NCI-H1105 (cell line): ENCODE data around the gene EED.

Source experiments
- DNase-seq: peaks from one replicate; lab custom pipeline; 2025; lab: John Stamatoyannopoulos, UW

EED gene, protein sequence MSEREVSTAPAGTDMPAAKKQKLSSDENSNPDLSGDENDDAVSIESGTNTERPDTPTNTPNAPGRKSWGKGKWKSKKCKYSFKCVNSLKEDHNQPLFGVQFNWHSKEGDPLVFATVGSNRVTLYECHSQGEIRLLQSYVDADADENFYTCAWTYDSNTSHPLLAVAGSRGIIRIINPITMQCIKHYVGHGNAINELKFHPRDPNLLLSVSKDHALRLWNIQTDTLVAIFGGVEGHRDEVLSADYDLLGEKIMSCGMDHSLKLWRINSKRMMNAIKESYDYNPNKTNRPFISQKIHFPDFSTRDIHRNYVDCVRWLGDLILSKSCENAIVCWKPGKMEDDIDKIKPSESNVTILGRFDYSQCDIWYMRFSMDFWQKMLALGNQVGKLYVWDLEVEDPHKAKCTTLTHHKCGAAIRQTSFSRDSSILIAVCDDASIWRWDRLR

DNA sequence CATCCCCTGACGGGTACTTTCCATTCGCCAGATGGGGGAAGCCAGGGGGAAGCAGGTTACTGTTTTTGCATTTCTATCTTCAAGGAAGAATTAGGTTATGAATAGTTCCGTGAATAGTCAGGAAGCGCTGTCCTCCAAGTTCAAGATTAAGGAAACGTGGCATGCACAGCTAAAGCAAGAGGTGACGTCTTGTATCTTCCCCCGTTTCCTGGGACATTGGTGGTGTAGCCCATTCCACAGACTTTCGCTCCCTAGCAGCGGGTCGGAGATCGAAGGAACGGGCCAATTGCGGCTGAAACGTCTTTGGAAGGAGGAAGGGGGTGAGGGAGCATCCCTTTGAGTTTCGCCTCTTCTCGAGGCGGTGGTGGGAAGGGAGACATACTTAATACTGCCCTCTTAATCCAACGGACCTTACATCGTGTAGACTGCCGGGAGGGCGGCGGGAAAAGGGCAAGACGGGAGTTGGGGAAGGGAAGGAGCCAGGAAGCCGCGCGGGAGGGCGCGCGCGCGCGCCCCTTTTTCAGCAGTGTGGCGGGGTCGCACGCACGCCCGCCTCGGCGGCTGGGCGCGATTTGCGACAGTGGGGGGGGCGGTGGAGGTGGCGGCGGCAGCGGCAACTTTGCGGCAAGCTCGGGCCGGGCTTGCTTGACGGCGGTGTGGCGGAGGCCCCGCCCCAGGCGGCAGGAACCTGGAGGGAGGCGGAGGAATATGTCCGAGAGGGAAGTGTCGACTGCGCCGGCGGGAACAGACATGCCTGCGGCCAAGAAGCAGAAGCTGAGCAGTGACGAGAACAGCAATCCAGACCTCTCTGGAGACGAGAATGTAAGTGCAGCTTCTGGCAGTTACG is at the start of gene EED:
Gene EED (plus strand): TSS at position 232 of the 847 bp plus-strand sequence. CDS start 477 bp downstream, at position 709.
- DNase-seq, result peak; percentile 96

DNA sequence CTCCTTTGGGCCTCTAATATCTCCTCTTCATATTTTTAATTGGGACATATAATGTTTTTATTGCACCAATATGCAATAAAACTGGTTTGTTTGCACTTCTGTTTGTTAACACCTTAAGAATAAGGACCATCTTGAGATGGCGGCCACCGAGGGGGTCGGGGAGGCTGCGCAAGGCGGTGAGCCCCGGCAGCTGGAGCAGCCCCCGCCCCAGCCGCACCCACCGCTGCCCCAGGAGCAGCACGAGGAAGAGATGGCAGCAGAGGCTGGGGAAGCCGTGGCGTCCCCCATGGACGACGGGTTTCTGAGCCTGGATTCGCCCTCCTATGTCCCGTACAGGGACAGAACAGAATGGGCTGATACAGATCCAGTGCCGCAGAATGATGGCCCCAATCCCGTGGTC is 49.6 kb upstream of the EED start:
- DNase-seq, result no peak

DNA sequence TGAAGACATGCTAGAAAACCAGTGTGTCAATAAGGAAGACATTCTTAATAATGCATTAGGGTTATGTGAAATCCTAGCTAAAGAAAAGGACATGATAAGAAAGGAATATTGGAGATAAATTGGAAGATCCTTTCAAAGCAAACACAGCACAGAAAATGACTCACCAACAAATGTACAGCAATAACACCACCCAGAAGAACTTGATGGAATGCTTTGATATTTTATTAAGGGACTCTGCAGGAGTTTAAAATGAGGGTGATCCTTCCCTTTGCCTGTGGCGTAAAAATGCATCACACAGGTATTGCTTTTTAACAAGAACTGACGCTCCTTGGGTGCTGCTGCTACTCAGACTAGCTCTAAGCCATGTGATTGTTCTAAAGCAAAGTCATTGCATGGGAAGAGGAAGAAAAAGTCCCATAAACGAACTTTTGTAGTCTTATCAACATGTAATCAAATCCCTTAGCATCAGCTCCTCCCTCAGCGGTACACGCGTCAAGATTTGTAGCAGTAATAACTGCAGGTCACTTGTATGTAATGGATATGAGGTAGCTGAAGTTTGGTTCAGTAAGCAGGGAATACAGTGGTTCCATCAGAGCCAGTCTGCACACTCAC is 48.4 kb upstream of the EED start:
- no peak for DNase-seq

DNA sequence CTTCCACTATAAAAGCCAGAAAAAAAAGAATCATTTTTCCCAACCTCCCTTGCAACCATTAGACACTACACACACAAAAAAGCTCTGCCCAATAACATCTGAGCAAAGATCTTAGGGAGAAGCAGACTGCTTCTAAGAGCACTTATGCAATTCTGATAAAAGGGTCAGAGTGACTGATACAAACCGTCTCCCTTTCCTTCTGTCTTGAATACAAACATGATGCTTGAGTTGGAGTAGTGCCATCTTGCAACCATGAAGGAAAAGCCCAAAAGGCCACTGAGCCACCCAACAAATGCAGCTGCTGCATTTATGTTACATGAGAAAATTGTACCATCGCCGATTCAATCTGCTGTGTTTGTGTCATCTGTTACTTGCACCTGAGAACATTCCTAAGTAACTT is 47.6 kb upstream of the EED start:
- no peak for DNase-seq

DNA sequence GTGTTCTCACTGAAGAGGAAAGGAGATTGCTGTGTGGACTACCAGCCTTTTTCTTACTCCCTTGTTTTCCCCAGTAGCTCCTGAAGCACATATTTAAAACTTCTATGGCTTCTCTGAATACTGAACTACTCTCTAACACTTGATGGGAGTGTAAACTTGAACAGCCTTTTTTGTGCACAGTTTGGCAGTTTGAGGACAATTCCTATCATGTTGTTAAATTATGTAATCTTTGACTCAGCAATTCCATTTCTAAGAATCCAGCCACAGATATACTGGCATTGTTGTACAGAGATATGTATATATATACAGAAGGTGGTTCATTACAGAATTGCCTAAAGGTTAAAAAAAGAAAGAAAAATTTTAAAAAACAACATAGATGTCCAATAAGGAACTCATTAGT is 47.1 kb upstream of the EED start:
- no peak for DNase-seq

DNA sequence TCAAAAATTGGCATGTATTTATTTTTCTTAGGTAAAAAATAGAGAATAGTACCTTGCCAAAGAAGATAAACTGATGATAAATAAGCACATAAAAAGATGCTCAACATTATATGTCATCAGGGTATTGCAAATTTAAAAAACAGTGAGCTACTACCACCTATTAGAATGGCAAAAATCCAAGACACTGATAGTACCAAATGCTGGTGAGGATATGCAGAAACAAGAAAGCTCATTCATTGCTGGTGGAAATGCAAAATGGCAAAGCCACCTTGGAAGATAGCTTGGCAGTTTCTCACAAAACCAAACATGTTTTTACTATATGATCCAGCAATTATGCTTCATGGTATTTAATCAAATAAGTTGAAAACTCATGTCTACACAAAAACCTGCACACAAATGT is 46.4 kb upstream of the EED start:
- DNase-seq, result no peak

DNA sequence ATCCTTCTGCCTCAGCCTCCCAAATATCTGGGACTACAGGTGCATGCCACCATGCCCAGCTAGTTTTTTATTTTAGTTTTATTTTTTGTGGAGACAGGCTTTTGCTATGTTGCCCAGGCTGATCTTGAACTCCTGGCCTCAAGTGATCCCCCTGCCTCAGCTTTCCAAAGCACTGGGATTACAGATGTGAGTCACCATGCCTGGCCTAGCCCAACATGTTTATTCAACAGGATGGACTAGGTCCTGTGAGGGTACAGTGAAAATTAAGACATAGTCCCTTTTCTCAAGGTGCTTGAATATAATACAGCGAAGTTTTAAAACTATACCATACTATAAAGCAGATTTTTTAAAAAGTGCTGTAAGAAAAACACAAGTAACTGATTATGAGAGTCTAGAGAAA is 45.2 kb upstream of the EED start:
- no peak for DNase-seq

DNA sequence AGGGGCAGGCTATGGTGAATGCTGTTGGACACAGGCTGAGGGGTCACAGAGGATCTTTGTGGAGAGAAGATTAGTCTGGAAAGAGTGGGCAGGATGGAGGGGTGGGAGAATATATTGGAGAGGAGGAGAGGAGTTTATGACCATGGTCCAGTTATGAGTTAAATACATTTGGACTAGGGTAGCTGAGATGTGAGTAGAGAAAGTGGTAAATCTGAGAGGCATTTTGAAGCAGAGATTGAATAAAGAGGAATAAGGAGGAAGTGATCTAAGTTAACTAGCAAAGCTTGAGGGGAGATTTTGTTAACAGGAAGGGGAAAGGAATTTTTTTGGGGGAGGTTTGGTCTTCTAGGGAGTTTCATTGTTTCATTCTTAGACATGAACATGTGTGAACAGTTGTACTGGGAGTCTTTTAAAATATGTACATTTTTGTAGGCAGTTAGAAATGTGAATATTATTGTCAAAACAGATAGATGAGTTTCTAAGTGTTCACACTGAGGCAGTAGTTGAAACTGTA is 43.1 kb upstream of the EED start:
- DNase-seq, result no peak

DNA sequence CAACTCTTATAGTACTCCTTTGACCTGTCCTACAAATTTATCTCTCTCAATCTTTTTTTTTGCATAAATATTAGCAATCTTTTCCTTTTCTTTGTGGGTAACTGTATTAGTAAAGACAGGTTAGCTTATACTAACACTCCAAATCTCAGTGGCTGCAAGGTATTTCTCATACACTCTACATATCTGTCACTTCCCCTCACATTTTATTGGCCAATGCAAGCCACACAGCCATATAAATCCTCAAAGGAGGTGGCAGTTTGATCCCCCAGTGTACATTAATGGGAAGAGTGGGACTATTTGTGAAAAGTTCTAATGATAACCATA is 42.6 kb upstream of the EED start:
- DNase-seq, result no peak

DNA sequence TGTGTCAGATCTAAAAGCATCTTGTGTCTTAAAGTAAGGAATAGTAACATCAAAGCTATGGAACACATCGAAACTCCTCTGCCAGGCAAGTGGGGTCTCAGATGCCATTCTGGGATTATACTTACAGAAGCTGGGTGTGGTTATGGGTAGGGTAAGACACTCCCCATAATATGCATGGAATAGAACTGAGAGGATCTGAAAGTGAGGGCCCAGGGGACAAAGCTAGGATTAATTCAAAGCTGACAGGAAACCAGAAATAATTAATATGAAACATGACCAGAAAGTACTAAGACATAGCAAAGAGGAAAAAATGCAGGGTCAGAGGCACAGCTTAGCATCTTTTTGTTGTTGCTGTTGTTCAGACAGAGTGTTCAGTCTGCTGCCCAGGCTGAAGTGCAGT is 40.2 kb upstream of the EED start:
- no peak for DNase-seq

DNA sequence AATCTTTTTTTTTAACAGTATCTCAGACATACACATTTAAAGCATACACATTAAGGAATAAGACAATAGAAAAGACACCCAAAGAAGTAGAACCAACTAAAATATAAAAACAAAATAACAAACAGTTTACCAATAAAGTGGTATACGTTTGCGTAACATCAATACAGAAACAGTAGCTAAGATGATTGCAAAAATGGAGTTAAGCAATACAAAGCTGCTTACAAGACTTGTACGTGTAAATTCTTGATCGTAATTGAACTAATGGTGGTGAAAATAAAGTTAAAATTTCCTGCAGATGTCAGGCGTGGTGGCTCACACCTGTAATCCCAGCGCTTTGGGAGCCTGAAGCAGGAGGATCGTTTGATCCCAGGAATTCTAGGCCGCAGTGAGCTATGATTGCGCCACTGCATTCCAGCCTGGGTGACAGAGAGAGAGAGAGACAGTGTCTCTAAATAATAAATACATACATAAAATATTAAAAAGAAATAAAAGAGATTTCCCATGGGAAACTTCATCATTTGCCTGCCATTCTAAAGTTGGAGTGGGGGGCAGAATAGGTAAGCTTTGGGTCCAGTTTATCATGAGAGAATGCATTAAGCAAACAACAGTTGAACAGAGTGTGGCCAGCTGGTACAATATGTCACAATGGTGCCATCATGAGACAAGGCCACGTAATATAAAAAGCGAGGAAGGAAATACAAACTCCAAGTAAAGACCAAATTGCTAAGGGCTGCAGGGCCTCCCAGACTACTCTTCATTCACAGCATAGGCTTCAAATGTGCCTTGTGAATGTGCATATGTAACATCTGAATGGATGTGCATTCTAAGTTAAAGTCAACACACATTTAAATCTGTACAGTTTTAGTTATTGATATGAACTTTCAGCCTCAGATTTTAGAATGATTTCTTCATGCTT is 38.9 kb upstream of the EED start:
- DNase-seq, result no peak

DNA sequence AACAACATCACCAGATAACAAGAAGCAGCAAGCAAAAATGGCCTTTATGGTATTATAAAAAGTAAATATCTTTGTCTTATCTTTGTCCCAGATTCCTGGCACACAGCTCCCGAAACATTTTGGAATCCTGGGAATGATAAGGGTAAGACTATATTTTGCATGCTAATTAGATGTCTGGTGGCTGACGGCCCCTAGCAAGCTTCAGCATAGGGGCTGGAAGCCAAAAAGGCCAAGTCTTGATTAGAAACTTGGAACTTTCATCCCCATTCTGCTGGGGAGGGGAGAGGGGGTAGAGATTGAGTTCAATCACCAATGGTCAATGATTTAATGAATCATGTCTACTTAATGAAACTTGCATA is 38.2 kb upstream of the EED start:
- no peak for DNase-seq

DNA sequence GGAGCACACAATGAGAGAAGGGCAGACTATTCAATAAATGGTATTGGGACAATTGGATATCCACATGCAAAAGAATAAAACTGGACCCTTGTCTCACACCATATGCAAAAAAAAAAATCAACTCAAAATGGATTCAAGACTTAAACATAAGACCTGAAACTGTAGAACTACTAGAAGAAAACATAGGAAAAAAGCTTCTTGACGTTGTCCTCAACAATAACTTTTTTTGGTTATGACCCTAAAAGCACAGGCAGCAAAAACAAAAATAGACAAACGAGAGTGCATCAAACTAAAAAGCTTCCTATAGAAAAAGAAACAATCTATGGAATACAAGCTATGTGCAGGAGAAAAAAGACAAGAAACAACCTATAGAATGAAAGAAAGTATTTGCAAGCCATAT is 37.1 kb upstream of the EED start:
- DNase-seq, result no peak

DNA sequence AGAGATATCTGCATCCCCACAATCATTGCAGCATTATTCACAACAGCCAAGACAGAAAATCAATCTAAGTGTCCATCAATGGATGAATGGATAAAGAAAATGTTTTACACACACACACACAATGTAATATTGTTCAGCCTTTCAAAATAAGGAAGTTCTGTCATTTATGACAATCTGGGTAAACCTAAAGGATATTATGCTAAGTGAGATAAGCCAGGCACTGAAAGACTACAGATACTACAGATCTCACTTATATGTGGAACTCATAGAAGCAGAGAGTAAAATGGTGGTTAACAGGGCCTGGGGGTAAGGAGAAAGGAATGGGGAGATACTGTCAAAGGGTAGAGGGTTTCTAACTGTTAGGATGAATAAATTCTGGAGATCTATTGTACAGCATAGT is 36.0 kb upstream of the EED start:
- no peak for DNase-seq

DNA sequence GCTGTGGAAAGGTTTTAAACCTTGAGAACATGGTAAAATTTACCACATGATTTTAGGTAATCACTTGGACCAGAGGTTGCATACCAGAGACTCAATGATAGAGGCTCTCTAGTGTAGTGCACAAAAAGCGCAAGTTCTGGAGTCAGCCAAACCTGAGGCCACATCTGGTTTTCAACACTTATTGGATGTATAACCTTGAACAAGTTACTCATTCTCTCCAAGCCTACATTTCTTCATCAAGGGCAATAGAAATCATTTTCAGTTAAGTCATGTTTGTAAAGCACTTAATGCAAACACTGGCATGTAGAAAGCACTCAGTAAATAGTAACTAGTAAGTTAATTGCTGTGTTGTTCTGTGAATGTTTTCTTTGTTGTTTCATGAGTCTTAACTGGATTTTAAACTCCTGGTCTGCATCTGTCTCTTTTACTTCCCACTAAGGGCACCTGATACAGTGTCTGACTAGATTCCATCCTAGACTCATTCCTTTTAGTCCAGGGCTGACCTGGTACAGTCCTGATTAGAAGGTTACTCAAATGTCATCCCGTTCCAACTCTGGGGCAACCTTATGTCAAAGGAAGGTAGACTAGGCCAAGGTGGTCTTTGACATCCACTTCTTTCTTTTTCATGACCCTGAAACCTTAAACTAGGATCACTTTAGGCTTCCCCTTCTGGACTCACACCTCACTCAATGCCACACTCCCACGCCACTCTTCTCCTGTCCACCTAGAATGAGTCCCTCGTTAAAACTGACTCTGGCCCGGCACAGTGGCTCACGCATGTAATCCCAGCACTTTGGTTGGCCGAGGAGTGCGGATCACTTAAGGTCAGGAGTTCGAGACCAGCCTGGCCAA is 34.5 kb upstream of the EED start:
- DNase-seq, result no peak

DNA sequence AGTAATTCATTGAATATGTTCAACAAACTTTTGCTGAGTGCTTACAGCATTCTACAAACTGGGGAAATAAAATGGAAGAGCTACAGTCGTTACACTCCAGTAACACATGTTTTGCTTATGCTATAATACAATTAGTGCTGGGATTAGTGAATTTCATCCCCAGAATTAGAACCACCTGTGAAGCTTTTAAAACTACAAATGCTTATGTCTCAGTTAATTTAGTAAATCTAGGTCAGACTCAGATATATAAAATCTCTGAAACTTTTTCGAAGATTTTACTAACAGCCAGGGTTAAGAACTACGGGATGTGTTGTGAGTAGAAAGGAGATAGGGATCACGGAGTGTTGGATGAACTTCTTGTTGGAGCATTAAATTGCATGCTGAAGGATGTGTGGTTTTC is 33.7 kb upstream of the EED start:
- no peak for DNase-seq

DNA sequence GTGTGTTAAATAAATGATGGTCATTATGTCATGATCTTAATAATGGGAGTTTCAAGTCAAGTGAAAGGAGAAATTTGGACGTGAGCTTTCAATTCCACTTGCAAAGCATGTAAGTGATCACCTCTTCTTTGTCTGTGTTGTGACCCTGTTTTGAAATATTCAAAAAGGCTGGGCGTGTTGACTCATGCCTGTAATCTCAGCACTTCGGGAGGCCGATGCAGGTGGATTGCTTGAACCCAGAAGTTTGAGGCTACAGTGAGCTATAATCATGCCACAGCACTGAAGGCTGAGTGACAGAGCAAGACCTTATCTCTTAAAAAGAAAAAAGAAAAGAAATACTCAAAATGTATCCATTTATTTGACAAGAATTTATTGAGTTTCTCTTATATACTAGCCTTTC is 32.9 kb upstream of the EED start:
- peak; percentile 13 for DNase-seq

DNA sequence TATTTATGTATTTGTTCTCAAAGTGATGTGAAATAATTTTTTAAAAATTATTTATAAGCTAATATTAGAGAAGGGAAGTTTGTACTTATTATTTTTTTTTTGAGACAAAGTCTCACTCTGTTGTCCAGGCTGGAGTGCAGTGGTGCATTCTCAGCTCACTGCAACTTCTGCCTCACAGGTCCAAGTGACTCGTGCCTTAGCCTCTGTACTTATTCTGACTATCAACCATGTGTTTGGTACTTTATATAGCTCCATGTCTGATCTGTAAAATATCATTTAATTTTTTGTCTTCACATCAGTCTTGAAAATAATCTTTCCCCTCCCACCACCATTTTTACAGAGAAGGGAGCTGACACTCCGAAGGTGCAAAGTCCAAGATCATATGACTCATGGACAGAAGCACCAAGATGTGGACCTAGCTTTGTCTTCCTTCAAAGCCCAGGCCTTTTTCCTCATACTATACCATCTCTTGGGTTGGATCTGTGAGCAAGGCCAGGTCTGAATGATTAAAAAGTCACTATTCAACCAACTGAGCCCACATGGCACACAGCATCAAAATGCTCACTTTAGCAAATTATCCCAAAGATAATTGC is 32.4 kb upstream of the EED start:
- DNase-seq, result no peak

DNA sequence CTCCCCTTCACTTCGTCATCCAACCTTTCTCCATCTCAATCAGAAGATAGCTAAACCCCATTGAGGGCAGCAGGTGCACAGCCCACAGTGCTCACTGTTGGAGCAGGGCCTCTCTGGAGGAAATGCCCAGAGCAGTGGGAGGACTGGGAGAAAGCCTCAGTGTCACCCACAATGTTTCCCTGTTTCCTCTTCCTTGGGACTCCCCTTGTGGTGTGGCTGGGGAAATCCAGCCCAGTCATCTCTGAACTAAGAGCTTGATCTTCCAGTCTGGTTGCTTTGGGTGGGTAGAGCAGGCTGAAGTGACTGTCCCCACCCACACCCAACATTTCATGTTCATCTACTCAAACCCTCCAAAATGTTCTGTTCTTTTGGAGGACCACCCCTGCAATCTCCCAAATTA is 29.8 kb upstream of the EED start:
- DNase-seq, result no peak
